Suprapubic skin (tissue), 4 donors: ENCODE results near the gene MVD. TPM values are rescaled to one million over a fixed set of nuclear protein-coding genes. Genes with fewer than 3 reads are reported as not detected.

ENCODE experiments used
- DNase-seq, 2 donors: peaks; one replicate each; pipeline ENCODE4 v3.0.0-alpha.2; 2019; ENCODE audit warnings: low spot score in 2 of 2
- H3K27ac ChIP-seq: fragments of 200-600 bp; sonication (generic); one replicate; pipeline ENCODE4 v1.5.1; 2019
- H3K27me3 ChIP-seq: fragments of 200-600 bp; sonication (generic); one replicate; pipeline ENCODE4 v1.5.1; 2019
- H3K36me3 ChIP-seq: fragments of 200-600 bp; sonication (generic); one replicate; pipeline ENCODE4 v1.5.1; 2019
- H3K4me1 ChIP-seq: fragments of 200-600 bp; sonication (generic); one replicate; pipeline ENCODE4 v1.5.1; 2019
- H3K4me3 ChIP-seq: fragments of 200-600 bp; sonication (generic); one replicate; pipeline ENCODE4 v1.5.1; 2019; ENCODE audit warnings: mild to moderate bottlenecking
- H3K9me3 ChIP-seq: fragments of 200-600 bp; sonication (generic); one replicate; pipeline ENCODE4 v1.5.1; 2019
- EP300 ChIP-seq: sonication (generic); formaldehyde crosslinking; IDR thresholded peaks from one replicate; pipeline ENCODE4 v1.6.1; 2017; ENCODE audit warnings: antibody characterized with exemption
- POLR2A ChIP-seq, 2 donors: fragments of 450-650 bp; IDR thresholded peaks; one replicate each; pipeline ENCODE4 v1.6.1; 2017; ENCODE audit warnings: antibody characterized with exemption in 2 of 2, mild to moderate bottlenecking in 2 of 2, moderate library complexity in 2 of 2
- POLR2AphosphoS5 ChIP-seq, 3 donors: sonication (generic); formaldehyde crosslinking; IDR thresholded peaks; one replicate each; pipeline ENCODE4 v1.6.1; 2017; ENCODE audit warnings: antibody characterized with exemption in 3 of 3
- WGBS: methylation state at CpG from one replicate; pipeline ENCODE4 v1.1.5; 2018; 5-methylcytosine and 5-hydroxymethylcytosine counted together
- total RNA-seq, 4 donors: library from RNA; depleted of rRNA; stranded (reverse); fragments of >200 nt; gene quantifications; one replicate each; pipeline ENCODE4 v1.1.0, GENCODE V29; 2016
- TF ChIP-seq, protein P1 (sequence below), 2 donors: fragments of 200-600 bp in 1 of 2; fragments of 450-650 bp in 1 of 2; sonication (generic) in 1 of 2; IDR thresholded peaks; one replicate each; pipeline ENCODE4 v1.5.1; 2016 to 2019; ENCODE audit warnings: antibody characterized with exemption in 2 of 2, mild to moderate bottlenecking in 1 of 2, moderate library complexity in 1 of 2

The MVD gene
- total RNA-seq, 4 donors from 2014 or later = 18.9 to 77.6 (median 44.7) TPM

DNA sequence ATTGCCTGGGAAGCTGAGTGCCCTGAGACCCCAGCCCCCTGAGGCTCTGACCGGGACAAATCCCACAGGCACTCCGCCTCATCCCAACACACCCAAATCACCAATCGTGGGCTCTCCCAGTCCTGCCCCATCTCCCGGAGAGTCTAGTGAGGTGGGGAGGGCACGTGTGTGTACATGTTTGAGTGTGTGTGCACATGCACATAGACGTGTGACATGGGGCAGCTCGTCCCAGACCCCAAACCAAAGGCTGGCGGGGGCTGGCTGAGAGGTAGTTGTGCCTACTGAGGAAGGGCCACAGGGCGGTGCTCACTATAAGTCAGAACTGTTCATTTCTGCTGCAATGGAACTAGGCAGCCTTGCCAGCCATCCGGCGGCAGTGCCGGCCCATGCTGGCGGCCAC is 14.8 kb upstream of the MVD start:
- TF ChIP-seq POLR2A (IDR thresholded peaks at IDR 0.05) = no peak
- peaks cover 40% of the 10 kb centered on the region for H3K27me3 ChIP-seq
- 61% methylated on average over 9 of the region's 13 CpGs for whole genome bisulfite sequencing
- DNase-seq = no peak
- H3K9me3 ChIP-seq = no peaks in the 10 kb centered on the region
- no peak overlapping the region for H3K4me3 ChIP-seq
- H3K4me1 ChIP-seq = peaks cover 10% of the 10 kb centered on the region
- no peaks in the 10 kb centered on the region for H3K36me3 ChIP-seq
- no peak overlapping the region for H3K27ac ChIP-seq

DNA sequence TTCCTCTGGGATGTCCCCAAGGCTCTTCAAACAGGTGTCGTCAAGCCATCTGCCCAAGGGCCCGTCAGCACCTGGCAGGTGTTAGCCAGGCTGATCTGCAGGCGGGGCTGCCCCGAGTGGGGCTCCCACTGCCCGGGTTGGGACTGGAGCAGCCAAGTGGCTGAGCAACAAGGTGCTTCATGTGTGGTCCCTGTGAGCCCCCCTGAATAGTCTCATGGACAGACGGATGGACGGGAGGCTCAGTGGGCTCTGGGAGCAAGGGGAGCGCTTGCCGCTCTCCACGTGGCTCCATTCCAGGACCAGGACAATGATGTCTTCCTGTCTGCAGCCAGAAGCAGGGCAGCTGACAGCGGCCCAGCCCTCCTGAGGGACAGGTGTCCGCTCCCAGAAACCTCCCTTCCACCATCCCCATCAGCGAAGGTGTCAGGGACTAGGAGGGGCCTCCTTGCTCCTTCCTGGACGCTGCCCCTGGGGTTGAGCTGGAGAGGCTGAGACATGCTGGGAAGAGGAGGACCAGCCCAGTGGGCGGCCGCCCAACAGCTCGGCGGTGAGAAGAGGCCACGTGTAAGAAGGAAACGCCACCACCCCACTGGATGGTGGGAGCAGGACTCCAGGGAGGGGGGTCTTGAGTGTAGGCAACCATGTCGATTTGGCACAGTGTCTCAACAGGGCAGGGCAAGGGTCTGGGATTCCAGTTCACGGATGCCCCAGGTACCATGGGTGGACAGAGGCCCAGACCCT is 13.8 kb upstream of the MVD start:
- H3K4me3 ChIP-seq = no peak overlapping the region
- WGBS = 78% methylated on average over 13 of the region's 22 CpGs
- no peaks in the 10 kb centered on the region for H3K36me3 ChIP-seq
- H3K9me3 ChIP-seq = no peaks in the 10 kb centered on the region
- TF ChIP-seq POLR2A (IDR thresholded peaks at IDR 0.05) = no peak
- TF ChIP-seq, protein P1, sequence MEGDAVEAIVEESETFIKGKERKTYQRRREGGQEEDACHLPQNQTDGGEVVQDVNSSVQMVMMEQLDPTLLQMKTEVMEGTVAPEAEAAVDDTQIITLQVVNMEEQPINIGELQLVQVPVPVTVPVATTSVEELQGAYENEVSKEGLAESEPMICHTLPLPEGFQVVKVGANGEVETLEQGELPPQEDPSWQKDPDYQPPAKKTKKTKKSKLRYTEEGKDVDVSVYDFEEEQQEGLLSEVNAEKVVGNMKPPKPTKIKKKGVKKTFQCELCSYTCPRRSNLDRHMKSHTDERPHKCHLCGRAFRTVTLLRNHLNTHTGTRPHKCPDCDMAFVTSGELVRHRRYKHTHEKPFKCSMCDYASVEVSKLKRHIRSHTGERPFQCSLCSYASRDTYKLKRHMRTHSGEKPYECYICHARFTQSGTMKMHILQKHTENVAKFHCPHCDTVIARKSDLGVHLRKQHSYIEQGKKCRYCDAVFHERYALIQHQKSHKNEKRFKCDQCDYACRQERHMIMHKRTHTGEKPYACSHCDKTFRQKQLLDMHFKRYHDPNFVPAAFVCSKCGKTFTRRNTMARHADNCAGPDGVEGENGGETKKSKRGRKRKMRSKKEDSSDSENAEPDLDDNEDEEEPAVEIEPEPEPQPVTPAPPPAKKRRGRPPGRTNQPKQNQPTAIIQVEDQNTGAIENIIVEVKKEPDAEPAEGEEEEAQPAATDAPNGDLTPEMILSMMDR (IDR thresholded peaks at IDR 0.05) = no peak
- TF ChIP-seq EP300 = no peak
- no peak for TF ChIP-seq POLR2AphosphoS5 (IDR thresholded peaks at IDR 0.05)
- peaks cover 34% of the 10 kb centered on the region for H3K27me3 ChIP-seq
- H3K27ac ChIP-seq = no peak overlapping the region
- no peak for DNase-seq
- H3K4me1 ChIP-seq = peaks cover 5% of the 10 kb centered on the region

DNA sequence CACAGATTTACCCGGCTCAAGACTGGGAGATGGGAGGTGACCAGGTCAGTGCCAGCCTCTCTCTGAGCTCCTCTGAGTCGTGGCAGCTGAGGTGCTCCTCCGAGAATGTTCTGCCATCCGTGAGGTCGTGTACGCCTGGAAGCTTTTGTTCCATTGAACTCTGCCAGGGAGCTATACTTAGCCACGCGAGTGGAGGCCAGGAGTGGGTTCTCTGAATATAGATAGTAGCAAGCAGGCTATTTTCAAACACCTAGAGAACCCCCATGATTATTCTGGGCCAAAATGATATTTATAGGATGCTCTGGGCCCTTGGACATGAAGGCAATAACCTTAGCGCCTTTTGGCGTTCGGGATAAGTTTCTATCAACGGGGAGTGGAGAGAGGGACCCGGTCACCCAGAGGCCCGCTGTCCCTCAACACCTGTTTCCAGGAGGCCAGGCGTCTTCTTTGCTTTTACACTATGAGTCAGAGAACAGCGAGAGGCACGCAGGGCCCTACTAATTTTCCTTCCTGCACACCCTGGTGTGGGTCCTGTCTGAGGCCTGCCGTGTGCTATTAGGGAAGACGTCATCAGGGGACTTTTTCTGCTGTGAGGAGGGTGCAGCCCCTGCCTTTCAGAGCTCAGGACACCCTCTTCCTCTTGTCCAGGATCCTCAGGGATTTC is 11.0 kb upstream of the MVD start:
- H3K27ac ChIP-seq = no peak overlapping the region
- no peak for TF ChIP-seq EP300
- TF ChIP-seq, protein P1 (IDR thresholded peaks at IDR 0.05) = no peak
- no peak for TF ChIP-seq POLR2A (IDR thresholded peaks at IDR 0.05)
- TF ChIP-seq POLR2AphosphoS5 (IDR thresholded peaks at IDR 0.05) = no peak
- H3K4me1 ChIP-seq = no peaks in the 10 kb centered on the region
- DNase-seq = no peak
- H3K4me3 ChIP-seq = no peak overlapping the region
- no peaks in the 10 kb centered on the region for H3K9me3 ChIP-seq
- H3K27me3 ChIP-seq = peaks cover 18% of the 10 kb centered on the region
- WGBS = 97% methylated on average over 18 of the region's 19 CpGs
- no peaks in the 10 kb centered on the region for H3K36me3 ChIP-seq

DNA sequence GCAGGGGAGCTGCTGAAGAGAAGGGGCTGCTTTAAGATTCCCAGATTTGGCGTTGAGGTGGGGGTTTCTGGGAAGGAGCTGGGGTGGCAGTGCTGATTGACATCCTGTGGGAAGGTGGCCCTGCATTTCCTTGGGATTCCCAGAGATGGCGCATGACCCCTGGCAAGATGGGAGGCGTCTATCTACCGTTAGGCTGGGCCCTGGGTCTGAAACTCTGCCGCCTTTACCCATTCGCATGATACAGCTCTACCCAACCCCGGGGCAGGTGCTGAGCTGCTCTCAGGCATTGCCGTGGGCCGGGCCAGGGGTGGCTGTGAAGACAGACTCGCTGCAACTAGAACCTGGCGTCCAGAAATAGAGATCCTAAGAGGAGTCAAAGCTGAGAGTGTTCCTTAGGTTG is 9.9 kb upstream of the MVD start:
- TF ChIP-seq, protein P1 (IDR thresholded peaks at IDR 0.05) = no peak
- TF ChIP-seq POLR2AphosphoS5 (IDR thresholded peaks at IDR 0.05) (no peak), POLR2A (IDR thresholded peaks at IDR 0.05) (no peak), EP300 (no peak)
- 58% methylated on average over 11 of the region's 11 CpGs for WGBS
- H3K4me3 ChIP-seq = no peak overlapping the region
- DNase-seq = no peak
- H3K4me1 ChIP-seq = no peaks in the 10 kb centered on the region
- H3K27me3 ChIP-seq = peaks cover 8% of the 10 kb centered on the region
- no peak overlapping the region for H3K27ac ChIP-seq
- H3K36me3 ChIP-seq = no peaks in the 10 kb centered on the region
- H3K9me3 ChIP-seq = no peaks in the 10 kb centered on the region

DNA sequence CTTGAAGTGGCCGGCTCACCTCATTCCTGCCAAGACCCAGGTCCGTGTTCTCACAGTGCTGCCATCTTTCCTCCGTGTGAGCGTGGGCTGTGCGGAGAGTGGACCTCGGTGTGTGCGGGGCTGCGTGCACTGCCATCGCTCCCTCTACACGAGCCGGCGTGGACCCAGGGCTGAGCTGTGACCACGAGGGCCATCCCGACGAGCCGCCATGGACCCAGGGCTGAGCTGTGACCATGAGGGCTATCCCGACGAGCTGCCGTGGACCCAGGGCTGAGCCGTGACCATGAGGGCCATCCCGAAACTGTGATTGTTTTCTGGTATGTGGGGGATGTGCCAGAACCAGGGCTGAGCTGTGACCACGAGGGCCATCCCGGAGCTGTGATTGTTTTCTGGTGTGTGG is 8.9 kb upstream of the MVD start:
- no peak overlapping the region for H3K27ac ChIP-seq
- DNase-seq = no peak
- H3K27me3 ChIP-seq = peaks cover 3% of the 10 kb centered on the region
- 94% methylated on average over 12 of the region's 23 CpGs for whole genome bisulfite sequencing
- TF ChIP-seq, protein P1 (IDR thresholded peaks at IDR 0.05) = no peak
- TF ChIP-seq POLR2A (IDR thresholded peaks at IDR 0.05) (no peak), EP300 (no peak), POLR2AphosphoS5 (IDR thresholded peaks at IDR 0.05) (no peak)
- no peak overlapping the region for H3K4me3 ChIP-seq
- no peaks in the 10 kb centered on the region for H3K9me3 ChIP-seq
- H3K4me1 ChIP-seq = no peaks in the 10 kb centered on the region
- no peaks in the 10 kb centered on the region for H3K36me3 ChIP-seq
